Measurements from ENCODE around the gene GLIS1. TPM values are rescaled to one million over a fixed set of nuclear protein-coding genes. Genes with fewer than 3 reads are reported as not detected.

Gene GLIS1
- total RNA-seq, 2 donors from 2014 or later = not detected

DNA sequence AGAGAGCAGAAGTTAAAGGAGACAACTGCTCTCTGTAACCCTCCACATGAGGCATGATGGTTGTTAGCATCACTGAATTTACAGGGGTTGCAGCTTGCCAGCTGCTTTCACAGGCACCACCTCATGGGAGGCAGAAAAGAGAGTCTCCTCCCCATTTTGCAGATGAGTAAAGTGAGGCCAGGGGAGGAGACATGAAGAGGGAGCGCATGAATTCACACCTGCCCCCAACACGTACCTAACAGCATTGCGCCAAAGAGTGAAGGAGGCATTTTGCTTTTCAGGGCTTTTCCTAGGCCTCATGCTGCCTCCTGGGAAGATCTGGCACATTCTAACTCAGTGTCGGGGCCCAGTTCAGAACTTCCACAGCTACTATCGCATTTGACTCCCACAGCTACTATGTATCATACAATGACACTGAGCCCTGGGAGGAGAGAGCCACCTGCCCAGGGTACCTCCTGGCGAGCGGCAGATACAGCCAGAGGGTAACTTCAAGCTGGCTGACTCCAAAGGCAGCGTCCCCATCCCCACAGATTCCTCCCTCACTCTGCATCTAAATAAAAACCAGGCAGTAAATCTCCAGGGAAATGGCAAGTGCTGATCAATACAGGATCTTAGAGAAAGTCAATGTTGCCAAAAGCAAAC, 34.0 kb downstream of the GLIS1 start:
- no peaks in the 10 kb centered on the region for H3K9me3 Mint-ChIP-seq
- ATAC-seq (replicated peaks in 1 of 2) (no peak), DNase-seq (no peak)
- no peak overlapping the region for H3K4me3 Mint-ChIP-seq
- no peaks in the 10 kb centered on the region for H3K27me3 Mint-ChIP-seq (ENCODE audit: low read depth)
- H3K27ac Mint-ChIP-seq = no peak overlapping the region
- H3K4me1 Mint-ChIP-seq (ENCODE audit: low read depth) = no peaks in the 10 kb centered on the region
- H3K36me3 Mint-ChIP-seq (ENCODE audit: insufficient read depth in 2 of 2) = no peaks in the 10 kb centered on the region

DNA sequence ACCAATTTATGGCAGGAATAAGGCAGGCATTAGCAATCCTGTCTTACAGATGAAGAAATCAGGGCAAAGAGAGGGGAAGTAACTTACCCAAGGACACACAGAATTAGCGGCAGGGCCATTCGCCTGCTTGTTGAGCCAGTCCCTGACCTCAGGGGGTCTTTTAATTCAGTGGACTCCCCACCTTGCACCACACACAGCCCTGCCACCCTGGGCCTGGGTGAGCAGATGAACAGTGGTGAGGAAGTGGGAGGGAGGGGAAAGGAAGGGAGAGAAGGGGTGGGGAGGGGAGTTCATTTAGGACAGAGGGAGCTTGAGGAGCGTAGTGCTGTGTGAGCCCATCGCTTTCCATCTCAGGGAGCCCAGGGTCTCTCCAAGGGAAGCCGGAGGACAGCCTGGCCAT, 34.7 kb downstream of the GLIS1 start:
- no peaks in the 10 kb centered on the region for H3K36me3 Mint-ChIP-seq (ENCODE audit: insufficient read depth in 2 of 2)
- H3K4me3 Mint-ChIP-seq = no peak overlapping the region
- no peaks in the 10 kb centered on the region for H3K9me3 Mint-ChIP-seq
- ATAC-seq (replicated peaks in 1 of 2) (no peak), DNase-seq (no peak)
- H3K27me3 Mint-ChIP-seq (ENCODE audit: low read depth) = no peaks in the 10 kb centered on the region
- H3K27ac Mint-ChIP-seq = no peak overlapping the region
- H3K4me1 Mint-ChIP-seq (ENCODE audit: low read depth) = no peaks in the 10 kb centered on the region

DNA sequence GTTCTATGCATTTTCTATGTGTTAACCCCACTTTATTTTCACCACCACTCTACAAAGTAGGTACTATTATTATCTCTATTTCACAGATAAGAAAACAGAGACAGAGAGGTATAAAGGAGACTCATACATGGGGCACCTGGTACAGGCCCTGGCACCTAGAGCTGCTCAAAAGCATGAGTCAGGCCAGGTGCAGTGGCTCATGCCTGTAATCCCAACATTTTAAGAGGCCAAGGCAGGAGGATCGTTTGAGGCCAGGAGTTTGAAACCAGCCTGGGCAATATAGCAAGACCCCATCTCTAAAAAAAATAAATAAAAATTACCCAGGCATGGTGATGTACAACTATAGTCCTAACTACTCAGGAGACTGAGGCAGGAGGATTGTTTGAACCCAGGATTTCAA, 35.8 kb downstream of the GLIS1 start:
- H3K27me3 Mint-ChIP-seq (ENCODE audit: low read depth) = no peaks in the 10 kb centered on the region
- H3K36me3 Mint-ChIP-seq (ENCODE audit: insufficient read depth in 2 of 2) = no peaks in the 10 kb centered on the region
- H3K4me1 Mint-ChIP-seq (ENCODE audit: low read depth) = no peaks in the 10 kb centered on the region
- no peak overlapping the region for H3K4me3 Mint-ChIP-seq
- H3K9me3 Mint-ChIP-seq = no peaks in the 10 kb centered on the region
- no peak overlapping the region for H3K27ac Mint-ChIP-seq
- ATAC-seq (replicated peaks in 1 of 2) (no peak), DNase-seq (no peak)

DNA sequence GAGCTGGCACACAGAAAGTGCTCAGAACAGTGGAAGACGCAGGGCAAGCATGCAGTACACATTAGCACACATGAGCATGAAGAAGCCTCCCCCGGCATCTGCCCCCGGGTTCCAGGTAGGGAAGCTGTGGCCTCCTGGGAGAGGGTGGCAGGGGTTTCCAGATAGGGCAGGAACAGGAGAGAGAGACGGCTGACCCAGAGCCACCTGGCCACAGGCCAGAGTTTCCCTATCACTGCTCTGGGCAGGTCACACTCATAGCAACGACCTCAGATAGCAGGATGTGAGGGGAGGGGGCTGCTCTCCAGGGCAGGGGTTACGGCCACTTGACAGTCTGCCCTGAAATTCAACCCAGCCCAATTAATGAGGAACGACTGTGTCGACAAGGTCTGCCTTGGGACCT, 36.6 kb downstream of the GLIS1 start:
- DNase-seq = no peak
- Mint-ChIP-seq H3K9me3 (no peaks in the 10 kb centered on the region), H3K36me3 (ENCODE audit: insufficient read depth in 2 of 2) (no peaks in the 10 kb centered on the region), H3K4me3 (no peak overlapping the region), H3K27ac (no peak overlapping the region), H3K27me3 (ENCODE audit: low read depth) (no peaks in the 10 kb centered on the region), H3K4me1 (ENCODE audit: low read depth) (no peaks in the 10 kb centered on the region)
- no peak for ATAC-seq (replicated peaks in 1 of 2)

DNA sequence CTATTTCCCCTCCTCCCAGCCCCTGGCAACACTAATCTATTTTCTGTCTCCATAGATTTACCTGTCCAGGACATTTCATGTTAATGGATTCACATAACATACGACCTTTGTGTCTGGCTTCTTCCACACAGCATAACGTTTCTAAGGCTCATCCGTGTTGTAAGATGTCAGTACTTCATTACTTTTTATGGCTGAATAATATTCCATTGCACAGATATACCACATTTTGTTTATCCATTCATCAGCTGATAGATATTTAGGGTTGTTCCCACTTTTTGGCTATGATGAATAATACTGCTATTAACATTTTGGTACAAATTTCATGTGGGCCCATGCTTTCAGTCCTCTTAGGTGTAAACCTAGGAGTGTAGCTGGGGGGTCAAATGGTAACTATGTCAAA, 38.2 kb downstream of the GLIS1 start:
- no peaks in the 10 kb centered on the region for H3K27me3 Mint-ChIP-seq (ENCODE audit: low read depth)
- H3K4me1 Mint-ChIP-seq (ENCODE audit: low read depth) = no peaks in the 10 kb centered on the region
- H3K36me3 Mint-ChIP-seq (ENCODE audit: insufficient read depth in 2 of 2) = no peaks in the 10 kb centered on the region
- H3K9me3 Mint-ChIP-seq = no peaks in the 10 kb centered on the region
- DNase-seq (no peak), ATAC-seq (replicated peaks in 1 of 2) (no peak)
- no peak overlapping the region for H3K4me3 Mint-ChIP-seq
- H3K27ac Mint-ChIP-seq = no peak overlapping the region

DNA sequence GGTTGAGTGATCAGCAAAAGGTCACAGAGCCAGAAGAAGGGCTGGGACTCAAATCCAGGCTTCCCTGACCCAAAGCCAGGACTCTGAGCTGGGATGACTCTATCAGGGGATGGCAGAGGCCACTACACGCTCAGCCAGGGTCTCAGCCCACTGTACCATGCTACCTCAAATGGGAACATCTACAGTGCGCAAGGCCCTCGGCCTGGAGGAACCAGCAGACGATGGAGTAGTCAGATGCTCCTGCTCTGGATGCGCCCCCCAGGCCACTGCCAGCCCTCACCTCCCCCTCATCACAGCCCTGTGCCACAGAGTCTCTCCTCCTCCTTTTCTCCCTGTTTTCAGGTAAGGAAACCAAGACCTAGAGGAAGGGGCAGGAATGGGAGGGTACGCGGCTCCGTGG, 39.0 kb downstream of the GLIS1 start:
- DNase-seq (no peak), ATAC-seq (replicated peaks in 1 of 2) (no peak)
- Mint-ChIP-seq H3K4me3 (no peak overlapping the region), H3K36me3 (ENCODE audit: insufficient read depth in 2 of 2) (no peaks in the 10 kb centered on the region), H3K4me1 (ENCODE audit: low read depth) (no peaks in the 10 kb centered on the region), H3K27me3 (ENCODE audit: low read depth) (no peaks in the 10 kb centered on the region), H3K27ac (no peak overlapping the region), H3K9me3 (no peaks in the 10 kb centered on the region)

DNA sequence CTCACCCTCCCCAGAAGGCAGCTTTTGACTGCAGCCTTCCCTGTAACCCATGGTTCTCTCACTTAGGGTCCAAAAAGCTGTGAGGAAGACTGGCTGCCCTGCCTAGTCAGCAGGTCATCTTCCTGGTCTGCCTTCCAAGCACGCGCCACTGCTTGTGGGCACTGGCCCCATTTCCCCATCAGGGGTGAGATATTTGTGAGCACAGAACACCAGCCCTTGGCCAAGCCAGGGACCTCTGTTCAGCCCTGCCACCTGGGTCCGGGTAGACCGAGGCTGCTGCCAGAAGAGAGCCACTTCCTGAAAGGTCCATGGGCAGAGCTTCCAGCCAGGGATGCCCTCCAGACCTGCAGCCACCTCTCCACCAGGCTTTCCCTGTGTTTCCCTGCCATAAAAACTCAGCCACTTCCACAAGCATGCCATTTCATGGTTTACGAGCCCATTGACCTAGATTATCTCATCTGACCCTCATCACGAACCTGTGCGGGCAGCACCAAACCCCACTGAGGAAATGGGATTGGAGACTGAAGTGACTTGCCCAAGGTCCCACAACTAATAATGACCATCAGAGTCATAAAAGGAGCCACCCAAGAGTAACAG, 40.5 kb downstream of the GLIS1 start:
- Mint-ChIP-seq H3K4me1 (ENCODE audit: low read depth) (no peaks in the 10 kb centered on the region), H3K27ac (no peak overlapping the region), H3K9me3 (no peaks in the 10 kb centered on the region), H3K27me3 (ENCODE audit: low read depth) (no peaks in the 10 kb centered on the region), H3K4me3 (no peak overlapping the region), H3K36me3 (ENCODE audit: insufficient read depth in 2 of 2) (no peaks in the 10 kb centered on the region)
- ATAC-seq (replicated peaks in 1 of 2) = no peak
- no peak for DNase-seq

DNA sequence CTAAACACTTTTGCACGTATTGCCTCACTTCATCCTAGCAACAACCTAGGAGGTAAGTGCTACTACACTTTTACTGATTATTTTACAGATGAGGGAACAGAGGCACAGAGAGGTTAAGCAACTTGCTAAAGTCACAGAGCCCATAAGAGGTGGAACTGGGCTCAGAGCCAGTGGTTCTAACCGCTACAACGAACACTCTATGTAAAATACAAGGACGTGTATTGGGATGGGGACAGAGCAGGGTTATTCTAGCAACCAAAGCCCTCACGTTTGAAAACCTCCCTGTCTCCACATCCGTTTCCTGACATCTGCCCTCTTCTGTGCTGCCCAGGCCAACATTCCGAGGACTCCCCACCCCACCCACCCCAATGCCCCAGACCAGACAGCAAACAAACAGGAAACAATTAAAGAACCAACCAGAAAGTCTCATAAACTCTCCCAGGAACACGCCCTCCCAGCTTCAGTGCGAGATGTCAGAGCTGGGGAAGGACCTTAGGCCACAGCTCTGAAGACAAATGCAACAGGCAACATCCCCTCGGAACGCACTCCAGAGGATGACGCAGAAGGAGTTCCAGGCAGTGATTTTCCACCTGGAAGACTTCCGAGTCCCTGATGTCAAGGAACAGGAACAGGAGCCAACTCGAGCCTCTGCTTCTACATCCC, 41.1 kb downstream of the GLIS1 start:
- no peak overlapping the region for H3K4me3 Mint-ChIP-seq
- H3K36me3 Mint-ChIP-seq (ENCODE audit: insufficient read depth in 2 of 2) = no peaks in the 10 kb centered on the region
- H3K4me1 Mint-ChIP-seq (ENCODE audit: low read depth) = no peaks in the 10 kb centered on the region
- H3K27me3 Mint-ChIP-seq (ENCODE audit: low read depth) = no peaks in the 10 kb centered on the region
- no peak overlapping the region for H3K27ac Mint-ChIP-seq
- no peaks in the 10 kb centered on the region for H3K9me3 Mint-ChIP-seq
- DNase-seq (no peak), ATAC-seq (replicated peaks in 1 of 2) (no peak)

DNA sequence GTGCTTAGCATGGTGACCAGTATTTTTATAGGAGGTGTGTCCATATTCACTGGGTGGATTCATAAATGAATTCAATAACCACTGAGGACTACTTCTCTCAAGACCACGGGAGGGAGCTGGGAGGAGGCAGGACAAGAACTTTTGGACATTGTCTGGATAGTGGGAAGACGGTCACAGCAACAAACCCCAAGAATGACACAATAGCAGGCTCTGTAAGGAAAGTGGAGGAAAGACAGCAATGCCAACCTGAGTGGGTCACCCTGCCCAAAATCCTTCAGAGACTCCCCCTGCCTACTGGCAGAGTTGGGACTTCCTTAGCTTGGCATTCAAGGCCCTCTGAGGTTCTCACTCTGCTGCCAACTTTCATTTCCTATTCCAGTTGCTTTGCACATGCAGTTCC, 42.0 kb downstream of the GLIS1 start:
- no peaks in the 10 kb centered on the region for H3K27me3 Mint-ChIP-seq (ENCODE audit: low read depth)
- ATAC-seq (replicated peaks in 1 of 2) (no peak), DNase-seq (no peak)
- no peaks in the 10 kb centered on the region for H3K4me1 Mint-ChIP-seq (ENCODE audit: low read depth)
- H3K9me3 Mint-ChIP-seq = no peaks in the 10 kb centered on the region
- no peak overlapping the region for H3K4me3 Mint-ChIP-seq
- H3K36me3 Mint-ChIP-seq (ENCODE audit: insufficient read depth in 2 of 2) = no peaks in the 10 kb centered on the region
- no peak overlapping the region for H3K27ac Mint-ChIP-seq

DNA sequence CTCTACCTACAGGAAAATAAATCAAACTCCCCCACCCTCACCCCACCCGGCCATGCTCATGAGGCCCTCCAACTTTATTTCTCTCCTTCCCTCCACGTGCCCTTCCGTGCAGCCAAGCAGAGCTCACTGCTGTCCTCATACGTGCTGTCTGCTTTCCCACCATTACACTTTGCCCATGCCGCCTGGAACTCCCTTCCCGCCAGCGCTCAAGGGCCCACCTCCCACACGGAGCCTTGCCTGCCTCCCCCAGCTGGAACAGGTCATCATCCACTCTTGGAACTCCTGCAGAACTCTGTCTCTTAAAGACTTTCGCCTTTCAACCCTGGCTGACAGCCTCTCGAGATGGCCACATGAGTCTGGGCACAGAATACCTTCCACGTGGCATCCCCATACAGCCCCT, 42.4 kb downstream of the GLIS1 start:
- H3K4me3 Mint-ChIP-seq = no peak overlapping the region
- H3K27ac Mint-ChIP-seq = no peak overlapping the region
- DNase-seq (no peak), ATAC-seq (replicated peaks in 1 of 2) (no peak)
- H3K36me3 Mint-ChIP-seq (ENCODE audit: insufficient read depth in 2 of 2) = no peaks in the 10 kb centered on the region
- H3K9me3 Mint-ChIP-seq = no peaks in the 10 kb centered on the region
- no peaks in the 10 kb centered on the region for H3K4me1 Mint-ChIP-seq (ENCODE audit: low read depth)
- H3K27me3 Mint-ChIP-seq (ENCODE audit: low read depth) = peaks cover 2% of the 10 kb centered on the region

DNA sequence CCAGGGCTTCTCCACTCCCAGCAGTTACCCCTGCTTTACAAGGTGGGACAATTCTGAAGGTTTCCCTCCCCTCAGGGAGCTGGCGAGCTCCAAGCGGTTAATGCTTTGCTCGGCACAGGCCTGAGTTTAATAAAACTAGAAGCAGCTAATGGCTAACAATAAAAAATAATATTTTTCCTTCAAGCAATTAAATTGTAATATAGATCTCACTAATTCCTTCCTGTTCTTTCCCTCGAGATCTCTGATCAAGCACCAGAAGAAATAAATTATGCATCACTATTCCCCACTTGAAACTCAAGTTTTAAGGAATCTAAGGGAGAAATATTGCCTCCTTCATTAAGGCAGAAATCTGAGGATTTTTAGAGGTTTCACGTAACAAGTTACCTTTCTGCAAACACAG, 42.9 kb downstream of the GLIS1 start:
- Mint-ChIP-seq H3K36me3 (ENCODE audit: insufficient read depth in 2 of 2) (no peaks in the 10 kb centered on the region), H3K4me3 (no peak overlapping the region), H3K9me3 (no peaks in the 10 kb centered on the region), H3K27me3 (ENCODE audit: low read depth) (peaks cover 6% of the 10 kb centered on the region), H3K27ac (no peak overlapping the region), H3K4me1 (ENCODE audit: low read depth) (no peaks in the 10 kb centered on the region)
- DNase-seq (no peak), ATAC-seq (replicated peaks in 1 of 2) (no peak)

DNA sequence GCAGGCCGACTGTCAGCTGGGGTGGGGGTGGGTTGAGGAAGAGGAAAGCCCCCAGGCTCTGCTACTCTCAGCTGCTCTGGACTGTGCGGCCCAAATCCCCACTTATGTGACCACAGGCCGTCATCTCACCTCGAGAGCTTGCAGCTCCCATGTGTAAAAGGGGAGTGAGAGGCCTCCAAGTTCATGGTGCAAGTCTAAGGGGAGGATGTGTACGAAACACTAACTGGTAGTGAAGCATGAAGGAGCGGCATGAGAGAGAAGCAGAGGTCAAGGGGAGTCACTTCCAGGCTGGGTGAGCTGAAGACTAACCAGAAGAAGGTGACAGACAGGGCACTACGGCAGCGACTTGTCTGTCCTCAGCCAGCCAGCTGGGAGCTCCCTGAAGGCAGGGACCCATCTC, 43.8 kb downstream of the GLIS1 start:
- DNase-seq (no peak), ATAC-seq (replicated peaks in 1 of 2) (no peak)
- H3K4me1 Mint-ChIP-seq (ENCODE audit: low read depth) = no peaks in the 10 kb centered on the region
- no peak overlapping the region for H3K4me3 Mint-ChIP-seq
- peaks cover 6% of the 10 kb centered on the region for H3K27me3 Mint-ChIP-seq (ENCODE audit: low read depth)
- no peaks in the 10 kb centered on the region for H3K36me3 Mint-ChIP-seq (ENCODE audit: insufficient read depth in 2 of 2)
- no peak overlapping the region for H3K27ac Mint-ChIP-seq
- no peaks in the 10 kb centered on the region for H3K9me3 Mint-ChIP-seq

DNA sequence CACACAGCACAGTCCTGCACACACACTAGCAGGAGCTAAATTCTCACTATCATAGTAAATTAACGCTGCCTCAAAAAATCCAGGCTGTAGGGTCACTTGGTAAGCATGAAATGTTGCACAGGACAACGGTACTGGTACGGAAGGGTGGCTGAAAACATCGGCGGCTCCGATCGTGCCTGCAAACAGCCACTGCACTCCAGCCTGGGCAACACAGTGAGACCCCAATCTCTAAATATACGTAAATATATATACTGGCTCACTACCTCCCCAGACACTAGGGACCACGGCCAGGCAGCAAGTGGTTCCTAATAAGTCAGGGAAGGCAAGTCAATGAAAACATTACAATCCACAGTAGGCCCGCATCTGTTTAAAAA, 44.3 kb downstream of the GLIS1 start:
- H3K9me3 Mint-ChIP-seq = no peaks in the 10 kb centered on the region
- no peaks in the 10 kb centered on the region for H3K4me1 Mint-ChIP-seq (ENCODE audit: low read depth)
- DNase-seq (no peak), ATAC-seq (replicated peaks in 1 of 2) (no peak)
- no peak overlapping the region for H3K4me3 Mint-ChIP-seq
- H3K36me3 Mint-ChIP-seq (ENCODE audit: insufficient read depth in 2 of 2) = no peaks in the 10 kb centered on the region
- H3K27me3 Mint-ChIP-seq (ENCODE audit: low read depth) = peaks cover 6% of the 10 kb centered on the region
- no peak overlapping the region for H3K27ac Mint-ChIP-seq
